Stimulated activated memory B cell treated with anti-CD40 and anti-IgM and Interleukin-4, amounts not matched to agents 10 μg/mL and 1 μg/mL and 100 μg/mL, for 72 hours (primary cell): Measurements from ENCODE around the gene STARD3.

Experiments
- ATAC-seq: fragments of 150-1000 bp; cut with Tn5 transposase; 2 replicates; pipeline ENCODE4 v1.10.0; 2021
- H3K27ac Mint-ChIP-seq: one replicate; pipeline ENCODE4 v1.8.0; 2022; ENCODE audit warnings: mild to moderate bottlenecking, mixed read lengths
- H3K27me3 Mint-ChIP-seq: one replicate; pipeline ENCODE4 v1.8.0; 2022; ENCODE audit warnings: mixed read lengths
- H3K36me3 Mint-ChIP-seq: one replicate; pipeline ENCODE4 v1.8.0; 2022; ENCODE audit warnings: mixed read lengths
- H3K4me1 Mint-ChIP-seq: one replicate; pipeline ENCODE4 v1.8.0; 2022; ENCODE audit warnings: mixed read lengths
- H3K4me3 Mint-ChIP-seq: one replicate; pipeline ENCODE4 v1.8.0; 2022; ENCODE audit warnings: mild to moderate bottlenecking, moderate library complexity, mixed read lengths
- H3K9me3 Mint-ChIP-seq: one replicate; pipeline ENCODE4 v1.8.0; 2022; ENCODE audit warnings: mixed read lengths

STARD3 gene

GRCh38 chr17:39624313-39624712, 12.6 kb upstream of the STARD3 start:
- no peak for ATAC-seq
- H3K4me1 Mint-ChIP-seq = peaks cover 35% of the 10 kb centered on the region

GRCh38 chr17:39625198-39625785, 11.7 kb upstream of the STARD3 start:
- no peak overlapping the region for H3K27ac Mint-ChIP-seq
- peaks cover 46% of the 10 kb centered on the region for H3K27me3 Mint-ChIP-seq
- no peaks in the 10 kb centered on the region for H3K36me3 Mint-ChIP-seq
- H3K4me1 Mint-ChIP-seq = peaks cover 35% of the 10 kb centered on the region
- ATAC-seq = no peak
- H3K4me3 Mint-ChIP-seq = no peak overlapping the region
- H3K9me3 Mint-ChIP-seq = no peaks in the 10 kb centered on the region

More at GRCh38 chr17:39624313-39624712, 12.6 kb upstream of the STARD3 start:
- Mint-ChIP-seq H3K27ac (no peak overlapping the region), H3K36me3 (no peaks in the 10 kb centered on the region), H3K27me3 (peaks cover 46% of the 10 kb centered on the region), H3K9me3 (no peaks in the 10 kb centered on the region), H3K4me3 (no peak overlapping the region)

- Mint-ChIP-seq H3K36me3 (no peaks in the 10 kb centered on the region), H3K4me1 (peaks cover 35% of the 10 kb centered on the region), H3K4me3 (peak within 1 kb of the TSS; percentile 68), H3K9me3 (no peaks in the 10 kb centered on the region), H3K27me3 (peaks cover 57% of the 10 kb centered on the region), H3K27ac (no peak within 1 kb of the TSS)
- no peak for ATAC-seq
These were observed 10.5 kb upstream of the STARD3 start, which contains the start of gene PPP1R1B for GRCh38 chr17:39626171-39627046. Gene PPP1R1B (plus strand): TSS chr17:39626952. CDS start chr17:39627393, 441 bp downstream.

- Mint-ChIP-seq H3K4me3 (peak overlapping the region; percentile 68), H3K27me3 (peaks cover 65% of the 10 kb centered on the region)
These were observed 9.8 kb upstream of the STARD3 start for GRCh38 chr17:39627047-39627711.

GRCh38 chr17:39627712-39628516, 9.0 kb upstream of the STARD3 start:
- H3K27ac Mint-ChIP-seq = no peak overlapping the region
- peaks cover 67% of the 10 kb centered on the region for H3K27me3 Mint-ChIP-seq
- H3K4me1 Mint-ChIP-seq = peaks cover 21% of the 10 kb centered on the region
- no peaks in the 10 kb centered on the region for H3K36me3 Mint-ChIP-seq
- H3K9me3 Mint-ChIP-seq = no peaks in the 10 kb centered on the region
- H3K4me3 Mint-ChIP-seq = no peak overlapping the region
- ATAC-seq = no peak

More at GRCh38 chr17:39627047-39627711, 9.8 kb upstream of the STARD3 start:
- Mint-ChIP-seq H3K9me3 (no peaks in the 10 kb centered on the region), H3K36me3 (no peaks in the 10 kb centered on the region), H3K27ac (no peak overlapping the region), H3K4me1 (peaks cover 28% of the 10 kb centered on the region)
- ATAC-seq = no peak

- Mint-ChIP-seq H3K27ac (no peak overlapping the region), H3K4me3 (no peak overlapping the region), H3K4me1 (peaks cover 16% of the 10 kb centered on the region), H3K9me3 (no peaks in the 10 kb centered on the region), H3K36me3 (no peaks in the 10 kb centered on the region), H3K27me3 (peaks cover 67% of the 10 kb centered on the region)
- ATAC-seq = no peak
These were observed 8.1 kb upstream of the STARD3 start for GRCh38 chr17:39628655-39629493.

- ATAC-seq = no peak
- peaks cover 66% of the 10 kb centered on the region for H3K27me3 Mint-ChIP-seq
- no peaks in the 10 kb centered on the region for H3K36me3 Mint-ChIP-seq
- H3K4me1 Mint-ChIP-seq = peaks cover 22% of the 10 kb centered on the region
- no peaks in the 10 kb centered on the region for H3K9me3 Mint-ChIP-seq
- H3K4me3 Mint-ChIP-seq = no peak overlapping the region
- no peak overlapping the region for H3K27ac Mint-ChIP-seq
These were observed 7.5 kb upstream of the STARD3 start for GRCh38 chr17:39629494-39629880.

GRCh38 chr17:39629898-39630297, 7.0 kb upstream of the STARD3 start:
- Mint-ChIP-seq H3K27me3 (peaks cover 62% of the 10 kb centered on the region), H3K9me3 (no peaks in the 10 kb centered on the region), H3K4me1 (peaks cover 23% of the 10 kb centered on the region), H3K4me3 (no peak overlapping the region), H3K27ac (no peak overlapping the region), H3K36me3 (no peaks in the 10 kb centered on the region)
- no peak for ATAC-seq

- no peak overlapping the region for H3K27ac Mint-ChIP-seq
- H3K4me1 Mint-ChIP-seq = peaks cover 22% of the 10 kb centered on the region
- no peaks in the 10 kb centered on the region for H3K36me3 Mint-ChIP-seq
- ATAC-seq = no peak
- peaks cover 47% of the 10 kb centered on the region for H3K27me3 Mint-ChIP-seq
- H3K4me3 Mint-ChIP-seq = no peak overlapping the region
- H3K9me3 Mint-ChIP-seq = no peaks in the 10 kb centered on the region
These were observed 5.5 kb upstream of the STARD3 start for GRCh38 chr17:39631403-39631802.

- H3K9me3 Mint-ChIP-seq = no peaks in the 10 kb centered on the region
- H3K27me3 Mint-ChIP-seq = peaks cover 38% of the 10 kb centered on the region
- H3K36me3 Mint-ChIP-seq = no peaks in the 10 kb centered on the region
- no peak for ATAC-seq
- H3K4me1 Mint-ChIP-seq = peaks cover 21% of the 10 kb centered on the region
- no peak overlapping the region for H3K27ac Mint-ChIP-seq
- H3K4me3 Mint-ChIP-seq = no peak overlapping the region
These were observed 4.6 kb upstream of the STARD3 start for GRCh38 chr17:39632153-39632941.

- Mint-ChIP-seq H3K36me3 (no peaks in the 10 kb centered on the region), H3K4me3 (no peak overlapping the region)
- no peak for ATAC-seq
These were observed 3.3 kb upstream of the STARD3 start for GRCh38 chr17:39633570-39634183.

GRCh38 chr17:39634384-39634871, 2.5 kb upstream of the STARD3 start:
- peaks cover 21% of the 10 kb centered on the region for H3K27me3 Mint-ChIP-seq
- H3K4me1 Mint-ChIP-seq = peaks cover 42% of the 10 kb centered on the region
- H3K9me3 Mint-ChIP-seq = no peaks in the 10 kb centered on the region
- ATAC-seq = no peak
- no peak overlapping the region for H3K4me3 Mint-ChIP-seq
- H3K27ac Mint-ChIP-seq = no peak overlapping the region
- no peaks in the 10 kb centered on the region for H3K36me3 Mint-ChIP-seq

More at GRCh38 chr17:39633570-39634183, 3.3 kb upstream of the STARD3 start:
- no peaks in the 10 kb centered on the region for H3K9me3 Mint-ChIP-seq
- no peak overlapping the region for H3K27ac Mint-ChIP-seq
- H3K27me3 Mint-ChIP-seq = peaks cover 26% of the 10 kb centered on the region
- H3K4me1 Mint-ChIP-seq = peaks cover 34% of the 10 kb centered on the region

- no peak for ATAC-seq
- Mint-ChIP-seq H3K9me3 (no peaks in the 10 kb centered on the region), H3K4me3 (peak overlapping the region; percentile 19), H3K27me3 (peaks cover 17% of the 10 kb centered on the region), H3K4me1 (peaks cover 54% of the 10 kb centered on the region), H3K36me3 (no peaks in the 10 kb centered on the region), H3K27ac (peak overlapping the region; percentile 56)
These were observed 1.2 kb upstream of the STARD3 start for GRCh38 chr17:39635614-39636176.
